GM18873 (cell line): Measurements from ENCODE around the gene DTNB.

Experiments used
- ATAC-seq: cut with Tn5 transposase; IDR thresholded peaks from one replicate; pipeline ENCODE4 v1.9.1; 2021; ENCODE audit warnings: mild to moderate bottlenecking, moderate library complexity, moderate number of reproducible peaks; ENCODE audit not compliant: unreplicated experiment, low FRiP score

DTNB gene

GRCh38 chr2:25478736-25479135 is 194.6 kb downstream of the DTNB start:
- ATAC-seq, result no peak

GRCh38 chr2:25473758-25474340 is 199.5 kb downstream of the DTNB start:
- ATAC-seq, result no peak

- no peak for ATAC-seq
Measured at GRCh38 chr2:25473131-25473530, 200.2 kb downstream of the DTNB start.

- no peak for ATAC-seq
Measured at GRCh38 chr2:25470806-25471205, 202.6 kb downstream of the DTNB start.

GRCh38 chr2:25467743-25468142 is 205.6 kb downstream of the DTNB start:
- no peak for ATAC-seq

GRCh38 chr2:25462021-25462420 is 211.4 kb downstream of the DTNB start:
- ATAC-seq, result no peak

GRCh38 chr2:25460261-25460905 is 213.0 kb downstream of the DTNB start:
- ATAC-seq, result no peak

GRCh38 chr2:25454824-25455611 is 218.4 kb downstream of the DTNB start:
- no peak for ATAC-seq

GRCh38 chr2:25453199-25453905 is 220.0 kb downstream of the DTNB start:
- peak; percentile 66 for ATAC-seq

- ATAC-seq, result no peak
Measured at GRCh38 chr2:25448808-25449207, 224.6 kb downstream of the DTNB start.

GRCh38 chr2:25447018-25447417 is 226.4 kb downstream of the DTNB start:
- no peak for ATAC-seq

- no peak for ATAC-seq
Measured at GRCh38 chr2:25446122-25446521, 227.3 kb downstream of the DTNB start.

GRCh38 chr2:25445464-25445863 is 227.9 kb downstream of the DTNB start:
- no peak for ATAC-seq

GRCh38 chr2:25444608-25445270 is 228.6 kb downstream of the DTNB start:
- no peak for ATAC-seq

- ATAC-seq, result no peak
Measured at GRCh38 chr2:25443766-25444165, 229.6 kb downstream of the DTNB start.

- ATAC-seq, result no peak
Measured at GRCh38 chr2:25441353-25441752, 232.0 kb downstream of the DTNB start.

- no peak for ATAC-seq
Measured at GRCh38 chr2:25438793-25439192, 234.6 kb downstream of the DTNB start.

GRCh38 chr2:25437881-25438662 is 235.3 kb downstream of the DTNB start:
- no peak for ATAC-seq

- no peak for ATAC-seq
Measured at GRCh38 chr2:25435421-25435820, 238.0 kb downstream of the DTNB start.

- ATAC-seq, result no peak
Measured at GRCh38 chr2:25431604-25432003, 241.8 kb downstream of the DTNB start.
